Measurements from ENCODE around the gene SYT15. TPM values are rescaled to one million over a fixed set of nuclear protein-coding genes. Genes with fewer than 3 reads are reported as not detected.
A peak's percentile ranks its signal among the peaks of the same experiment; 100 is the strongest.
"Not testable (repeated sequence)": the region's sequence is repeated elsewhere in the genome, so short reads cannot be mapped to it uniquely, and the experiment has no call there.

The SYT15 gene
- total RNA-seq, 2 experiments from 2014 or later = 0.51 to 0.71 TPM

GRCh38 chr10:46596570-46596969 is 17.6 kb downstream of the SYT15 start:
- POLR2A ChIA-PET; DNase-seq; CTCF ChIA-PET; H3K9me3 Mint-ChIP-seq; H3K4me1 Mint-ChIP-seq (ENCODE audit: low read depth); H3K27me3 Mint-ChIP-seq; H3K4me3 Mint-ChIP-seq; H3K27ac Mint-ChIP-seq; intact Hi-C loops (cut with micrococcal nuclease); H3K36me3 Mint-ChIP-seq: not testable (repeated sequence)

GRCh38 chr10:46597616-46598246 is 18.8 kb downstream of the SYT15 start:
- DNase-seq; POLR2A ChIA-PET; H3K36me3 Mint-ChIP-seq; CTCF ChIA-PET; H3K4me1 Mint-ChIP-seq (ENCODE audit: low read depth); H3K9me3 Mint-ChIP-seq; H3K27me3 Mint-ChIP-seq; intact Hi-C loops (cut with micrococcal nuclease); H3K27ac Mint-ChIP-seq: not testable (repeated sequence)
- H3K4me3 Mint-ChIP-seq = peak overlapping the region; percentile 16

- H3K4me3 Mint-ChIP-seq; DNase-seq; intact Hi-C loops (cut with micrococcal nuclease); H3K27ac Mint-ChIP-seq; H3K36me3 Mint-ChIP-seq; CTCF ChIA-PET; H3K9me3 Mint-ChIP-seq; H3K4me1 Mint-ChIP-seq (ENCODE audit: low read depth); H3K27me3 Mint-ChIP-seq; POLR2A ChIA-PET: not testable (repeated sequence)
Observed at GRCh38 chr10:46600516-46600915, 21.6 kb downstream of the SYT15 start.

- H3K4me1 Mint-ChIP-seq (ENCODE audit: low read depth); DNase-seq; CTCF ChIA-PET: not testable (repeated sequence)
Observed at GRCh38 chr10:46615540-46615939, 36.6 kb downstream of the SYT15 start.

GRCh38 chr10:46616227-46616626 is 37.3 kb downstream of the SYT15 start:
- H3K4me3 Mint-ChIP-seq; CTCF ChIA-PET; intact Hi-C loops (cut with micrococcal nuclease); H3K27ac Mint-ChIP-seq; POLR2A ChIA-PET; DNase-seq; H3K27me3 Mint-ChIP-seq; H3K36me3 Mint-ChIP-seq; H3K4me1 Mint-ChIP-seq (ENCODE audit: low read depth); H3K9me3 Mint-ChIP-seq: not testable (repeated sequence)

More at GRCh38 chr10:46615540-46615939, 36.6 kb downstream of the SYT15 start:
- intact Hi-C loops (cut with micrococcal nuclease); H3K27me3 Mint-ChIP-seq; H3K4me3 Mint-ChIP-seq; H3K27ac Mint-ChIP-seq; H3K9me3 Mint-ChIP-seq; POLR2A ChIA-PET; H3K36me3 Mint-ChIP-seq: not testable (repeated sequence)

GRCh38 chr10:46617134-46617533 is 38.2 kb downstream of the SYT15 start:
- H3K27me3 Mint-ChIP-seq; DNase-seq; H3K4me1 Mint-ChIP-seq (ENCODE audit: low read depth): not testable (repeated sequence)

GRCh38 chr10:46617913-46618312 is 39.0 kb downstream of the SYT15 start:
- H3K36me3 Mint-ChIP-seq; H3K4me3 Mint-ChIP-seq; H3K27me3 Mint-ChIP-seq; H3K27ac Mint-ChIP-seq; CTCF ChIA-PET; DNase-seq; H3K9me3 Mint-ChIP-seq; intact Hi-C loops (cut with micrococcal nuclease); H3K4me1 Mint-ChIP-seq (ENCODE audit: low read depth); POLR2A ChIA-PET: not testable (repeated sequence)

More at GRCh38 chr10:46617134-46617533, 38.2 kb downstream of the SYT15 start:
- POLR2A ChIA-PET; H3K27ac Mint-ChIP-seq; intact Hi-C loops (cut with micrococcal nuclease); H3K36me3 Mint-ChIP-seq; H3K4me3 Mint-ChIP-seq; CTCF ChIA-PET; H3K9me3 Mint-ChIP-seq: not testable (repeated sequence)

- POLR2A ChIA-PET; H3K36me3 Mint-ChIP-seq; H3K9me3 Mint-ChIP-seq; CTCF ChIA-PET; H3K27me3 Mint-ChIP-seq; H3K4me3 Mint-ChIP-seq; DNase-seq; intact Hi-C loops (cut with micrococcal nuclease); H3K4me1 Mint-ChIP-seq (ENCODE audit: low read depth); H3K27ac Mint-ChIP-seq: not testable (repeated sequence)
Observed at GRCh38 chr10:46623899-46624654, 45.1 kb downstream of the SYT15 start.

- H3K4me1 Mint-ChIP-seq (ENCODE audit: low read depth); CTCF ChIA-PET; H3K36me3 Mint-ChIP-seq; H3K4me3 Mint-ChIP-seq; H3K9me3 Mint-ChIP-seq; POLR2A ChIA-PET; H3K27ac Mint-ChIP-seq; H3K27me3 Mint-ChIP-seq; DNase-seq; intact Hi-C loops (cut with micrococcal nuclease): not testable (repeated sequence)
Observed at GRCh38 chr10:46629805-46630204, 50.9 kb downstream of the SYT15 start.

GRCh38 chr10:46630816-46631215 is 51.9 kb downstream of the SYT15 start:
- H3K27ac Mint-ChIP-seq; H3K36me3 Mint-ChIP-seq; H3K4me3 Mint-ChIP-seq; intact Hi-C loops (cut with micrococcal nuclease); CTCF ChIA-PET; H3K4me1 Mint-ChIP-seq (ENCODE audit: low read depth); DNase-seq; POLR2A ChIA-PET; H3K9me3 Mint-ChIP-seq; H3K27me3 Mint-ChIP-seq: not testable (repeated sequence)

- H3K36me3 Mint-ChIP-seq; H3K9me3 Mint-ChIP-seq; H3K4me3 Mint-ChIP-seq; H3K27ac Mint-ChIP-seq; DNase-seq; H3K27me3 Mint-ChIP-seq; POLR2A ChIA-PET; intact Hi-C loops (cut with micrococcal nuclease); H3K4me1 Mint-ChIP-seq (ENCODE audit: low read depth); CTCF ChIA-PET: not testable (repeated sequence)
Observed at GRCh38 chr10:46631683-46632082, 52.8 kb downstream of the SYT15 start.

GRCh38 chr10:46634698-46635097 is 55.8 kb downstream of the SYT15 start:
- H3K27ac Mint-ChIP-seq; POLR2A ChIA-PET; H3K9me3 Mint-ChIP-seq; CTCF ChIA-PET; H3K36me3 Mint-ChIP-seq; H3K4me1 Mint-ChIP-seq (ENCODE audit: low read depth); DNase-seq; H3K4me3 Mint-ChIP-seq; H3K27me3 Mint-ChIP-seq; intact Hi-C loops (cut with micrococcal nuclease): not testable (repeated sequence)

- DNase-seq; H3K27ac Mint-ChIP-seq; H3K4me1 Mint-ChIP-seq (ENCODE audit: low read depth); H3K36me3 Mint-ChIP-seq; H3K9me3 Mint-ChIP-seq; H3K27me3 Mint-ChIP-seq; intact Hi-C loops (cut with micrococcal nuclease); H3K4me3 Mint-ChIP-seq; POLR2A ChIA-PET; CTCF ChIA-PET: not testable (repeated sequence)
Observed at GRCh38 chr10:46635364-46635959, 56.5 kb downstream of the SYT15 start.

Data from activated CD4-positive, alpha-beta memory T cell treated with anti-CD3 and anti-CD28 coated beads for 36 hours (primary cell).